GM21717 (cell line): ENCODE data around the gene TFCP2L1.
"Not testable (repeated sequence)": the region's sequence is repeated elsewhere in the genome, so short reads cannot be mapped to it uniquely, and the experiment has no call there.

ENCODE experiments used
- ATAC-seq: cut with Tn5 transposase; IDR thresholded peaks from one replicate; pipeline ENCODE4 v1.9.1; 2021; ENCODE audit warnings: mild to moderate bottlenecking, moderate library complexity; ENCODE audit not compliant: unreplicated experiment

The TFCP2L1 gene

GRCh38 chr2:121227381-121228144, 57.4 kb downstream of the TFCP2L1 start:
- ATAC-seq, result not testable (repeated sequence)

GRCh38 chr2:121225681-121226080, 59.3 kb downstream of the TFCP2L1 start:
- not testable (repeated sequence) for ATAC-seq

- no peak for ATAC-seq
These were observed 64.0 kb downstream of the TFCP2L1 start for GRCh38 chr2:121220995-121221394.

GRCh38 chr2:121219866-121220265, 65.1 kb downstream of the TFCP2L1 start:
- no peak for ATAC-seq

GRCh38 chr2:121218386-121218938, 66.5 kb downstream of the TFCP2L1 start:
- ATAC-seq, result no peak

GRCh38 chr2:121217627-121218026, 67.4 kb downstream of the TFCP2L1 start:
- ATAC-seq, result no peak

- ATAC-seq, result no peak
These were observed 70.7 kb downstream of the TFCP2L1 start for GRCh38 chr2:121214296-121214695.

GRCh38 chr2:121213386-121213785, 71.6 kb downstream of the TFCP2L1 start:
- no peak for ATAC-seq

- no peak for ATAC-seq
These were observed 72.2 kb downstream of the TFCP2L1 start for GRCh38 chr2:121212661-121213325.

- no peak for ATAC-seq
These were observed 73.3 kb downstream of the TFCP2L1 start for GRCh38 chr2:121211689-121212151.

GRCh38 chr2:121211251-121211650, 73.8 kb downstream of the TFCP2L1 start:
- no peak for ATAC-seq

GRCh38 chr2:121210691-121211090, 74.3 kb downstream of the TFCP2L1 start:
- ATAC-seq, result no peak

GRCh38 chr2:121209014-121209610, 75.9 kb downstream of the TFCP2L1 start:
- ATAC-seq, result no peak

- ATAC-seq, result no peak
These were observed 77.5 kb downstream of the TFCP2L1 start for GRCh38 chr2:121207494-121207893.

GRCh38 chr2:121205321-121205942, 79.6 kb downstream of the TFCP2L1 start:
- ATAC-seq, result no peak

GRCh38 chr2:121203591-121204249, 81.3 kb downstream of the TFCP2L1 start:
- ATAC-seq, result no peak

- ATAC-seq, result no peak
These were observed 82.3 kb downstream of the TFCP2L1 start for GRCh38 chr2:121202541-121203310.

- no peak for ATAC-seq
These were observed 83.2 kb downstream of the TFCP2L1 start for GRCh38 chr2:121201796-121202195.

- no peak for ATAC-seq
These were observed 84.3 kb downstream of the TFCP2L1 start for GRCh38 chr2:121200419-121201315.
